ENCODE data around the gene RGMA. TPM values are rescaled to one million over a fixed set of nuclear protein-coding genes. Genes with fewer than 3 reads are reported as not detected.

The RGMA gene
- total RNA-seq, 1 donor from 2014 or later = 0.40 TPM

DNA sequence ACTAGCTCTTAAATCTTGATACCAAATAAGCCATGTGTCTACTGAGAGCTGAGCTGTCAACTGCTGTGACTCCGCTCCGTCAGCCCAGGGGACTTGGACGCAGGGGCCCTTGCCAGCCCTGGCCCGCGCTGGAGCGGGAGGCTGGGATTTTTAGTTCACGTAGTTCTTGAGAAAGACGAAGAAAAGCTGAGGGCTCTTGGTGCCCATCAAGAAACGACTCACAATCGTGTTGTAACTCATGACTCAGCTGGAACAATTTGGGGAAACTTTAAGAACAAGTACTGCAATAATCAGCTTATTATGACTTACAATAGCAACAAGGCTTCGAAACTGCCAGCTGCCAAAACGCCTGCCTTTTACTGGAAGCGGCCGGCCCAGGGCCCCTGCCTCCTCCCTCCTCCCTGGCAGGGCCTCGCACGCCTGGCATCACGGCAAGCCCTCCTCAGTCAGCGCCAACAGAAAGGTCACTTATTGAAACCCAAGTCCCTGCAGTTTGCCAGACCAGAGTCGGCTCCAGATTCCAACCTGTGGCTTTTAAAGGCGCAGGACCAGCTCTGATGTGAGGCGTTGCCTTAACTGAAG is 60.3 kb downstream of the RGMA start:
- TF ChIP-seq, protein P1, sequence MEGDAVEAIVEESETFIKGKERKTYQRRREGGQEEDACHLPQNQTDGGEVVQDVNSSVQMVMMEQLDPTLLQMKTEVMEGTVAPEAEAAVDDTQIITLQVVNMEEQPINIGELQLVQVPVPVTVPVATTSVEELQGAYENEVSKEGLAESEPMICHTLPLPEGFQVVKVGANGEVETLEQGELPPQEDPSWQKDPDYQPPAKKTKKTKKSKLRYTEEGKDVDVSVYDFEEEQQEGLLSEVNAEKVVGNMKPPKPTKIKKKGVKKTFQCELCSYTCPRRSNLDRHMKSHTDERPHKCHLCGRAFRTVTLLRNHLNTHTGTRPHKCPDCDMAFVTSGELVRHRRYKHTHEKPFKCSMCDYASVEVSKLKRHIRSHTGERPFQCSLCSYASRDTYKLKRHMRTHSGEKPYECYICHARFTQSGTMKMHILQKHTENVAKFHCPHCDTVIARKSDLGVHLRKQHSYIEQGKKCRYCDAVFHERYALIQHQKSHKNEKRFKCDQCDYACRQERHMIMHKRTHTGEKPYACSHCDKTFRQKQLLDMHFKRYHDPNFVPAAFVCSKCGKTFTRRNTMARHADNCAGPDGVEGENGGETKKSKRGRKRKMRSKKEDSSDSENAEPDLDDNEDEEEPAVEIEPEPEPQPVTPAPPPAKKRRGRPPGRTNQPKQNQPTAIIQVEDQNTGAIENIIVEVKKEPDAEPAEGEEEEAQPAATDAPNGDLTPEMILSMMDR (conservative IDR thresholded peaks at IDR 0.05; ENCODE audit: low read depth, low read length) = no peak
- no peak overlapping the region for H3K4me3 ChIP-seq (ENCODE audit: low read depth, low read length)
- DNase-seq (ENCODE audit: low read depth) = peak; percentile 32

DNA sequence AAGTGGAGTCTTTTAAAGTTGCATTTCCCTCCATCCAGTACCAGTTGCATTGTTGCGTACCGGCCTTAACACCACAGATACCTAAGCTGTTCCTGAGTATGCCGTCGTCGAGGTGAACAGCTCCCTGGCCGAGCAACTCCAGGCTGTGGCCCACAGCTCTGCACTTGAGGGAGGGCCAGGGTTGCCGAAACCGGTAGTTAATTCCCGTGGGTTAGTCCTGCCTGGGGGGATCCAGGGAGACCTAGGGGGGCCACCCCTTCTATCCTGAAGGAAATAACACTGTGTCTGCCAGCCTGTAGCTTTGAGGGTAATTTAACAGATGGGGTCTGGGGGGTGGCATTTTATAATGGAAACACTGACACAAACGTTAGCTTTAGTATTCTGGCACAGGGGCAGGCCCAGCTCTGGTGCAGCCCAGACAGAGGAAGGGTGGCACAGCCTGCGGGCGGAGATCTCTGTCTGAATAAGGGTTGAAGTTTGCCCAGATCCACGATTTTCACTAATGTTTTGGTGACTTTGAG is 60.8 kb downstream of the RGMA start:
- TF ChIP-seq, protein P1 (conservative IDR thresholded peaks at IDR 0.05; ENCODE audit: low read depth, low read length) = no peak
- H3K4me3 ChIP-seq (ENCODE audit: low read depth, low read length) = no peak overlapping the region
- DNase-seq (ENCODE audit: low read depth) = no peak

GRCh38 chr15:93027413-93027812 is 61.6 kb downstream of the RGMA start:
- TF ChIP-seq, protein P1 (conservative IDR thresholded peaks at IDR 0.05; ENCODE audit: low read depth, low read length) = no peak
- no peak overlapping the region for H3K4me3 ChIP-seq (ENCODE audit: low read depth, low read length)
- DNase-seq (ENCODE audit: low read depth) = no peak

GRCh38 chr15:93026380-93026817 is 62.6 kb downstream of the RGMA start:
- no peak overlapping the region for H3K4me3 ChIP-seq (ENCODE audit: low read depth, low read length)
- TF ChIP-seq, protein P1 (conservative IDR thresholded peaks at IDR 0.05; ENCODE audit: low read depth, low read length) = no peak
- DNase-seq (ENCODE audit: low read depth) = no peak

GRCh38 chr15:93025625-93025982 is 63.4 kb downstream of the RGMA start:
- DNase-seq (ENCODE audit: low read depth) = no peak
- TF ChIP-seq, protein P1 (conservative IDR thresholded peaks at IDR 0.05; ENCODE audit: low read depth, low read length) = no peak
- no peak overlapping the region for H3K4me3 ChIP-seq (ENCODE audit: low read depth, low read length)

GRCh38 chr15:93024716-93025624 is 64.0 kb downstream of the RGMA start:
- TF ChIP-seq, protein P1 (conservative IDR thresholded peaks at IDR 0.05; ENCODE audit: low read depth, low read length) = no peak
- no peak for DNase-seq (ENCODE audit: low read depth)
- H3K4me3 ChIP-seq (ENCODE audit: low read depth, low read length) = no peak overlapping the region

Measured in epithelial cell of proximal tubule (primary cell).